A549 (cell line): ENCODE results near the gene BAG3. TPM values are rescaled to one million over a fixed set of nuclear protein-coding genes. Genes with fewer than 3 reads are reported as not detected.

Experiments used
- ATAC-seq, 2 experiments: fragments of 200-7000 bp in 1 of 2; fragments of >200 bp in 1 of 2; cut with Nextera tagmentation in 1 of 2; cut with Tn5 transposase in 1 of 2; 3 replicates each; pipeline versions ENCODE4 v1.8.0 to v1.9.1; 2018 to 2020; ENCODE audit warnings: mild to moderate bottlenecking in 1 of 2, moderate library complexity in 1 of 2
- CTCF ChIA-PET: fragments of 300-600 bp; sonication (Branson Sonifier 250); formaldehyde crosslinking; extraction: SDS; loops from one replicate; lab custom pipeline; 2021; ENCODE audit warnings: antibody characterized with exemption, inconsistent platforms; lab: Yijun Ruan, JAX
- POLR2A ChIA-PET: fragments of 350-600 bp; formaldehyde crosslinking; extraction: SDS; loops from one replicate; lab custom pipeline; 2021; ENCODE audit warnings: antibody characterized with exemption, inconsistent platforms; lab: Yijun Ruan, JAX
- DNase-seq, 2 experiments: peaks; one replicate each; pipeline versions ENCODE4 v3.0.0 to v3.0.0-alpha.2; 2011 to 2016; ENCODE audit warnings: low read depth in 1 of 2, low spot score in 1 of 2
- FAIRE-seq: peaks from 2 replicates; lab custom pipeline; 2011; peaks lifted over from hg19 to GRCh38; lab: Jason Lieb, UNC
- H3K27ac ChIP-seq, 2 experiments: fragments of >200 bp; sonication (Bioruptor Twin); formaldehyde crosslinking; 3 replicates each; pipeline ENCODE4 v1.5.1; 2016 to 2017
- H3K4me1 ChIP-seq: fragments of >200 bp; sonication (Bioruptor Twin); formaldehyde crosslinking; 3 replicates; pipeline ENCODE4 v1.6.1; 2016
- H3K4me2 ChIP-seq: fragments of >200 bp; sonication (Bioruptor Twin); formaldehyde crosslinking; 3 replicates; pipeline ENCODE4 v1.6.1; 2016
- H3K4me3 ChIP-seq: fragments of >200 bp; sonication (Bioruptor Twin); formaldehyde crosslinking; 3 replicates; pipeline ENCODE4 v1.5.1; 2016
- H3K9me3 ChIP-seq: fragments of >200 bp; sonication (Bioruptor Twin); formaldehyde crosslinking; 3 replicates; pipeline ENCODE4 v1.6.1; 2016
- CBX2 ChIP-seq: fragments of 200-600 bp; sonication (generic); IDR thresholded peaks from 2 replicates; pipeline ENCODE4 v1.6.1; 2016; ENCODE audit warnings: low read depth, mild to moderate bottlenecking, borderline replicate concordance
- CHD4 ChIP-seq: fragments of 200-600 bp; sonication (generic); IDR thresholded peaks from 2 replicates; pipeline ENCODE4 v1.6.1; 2016; ENCODE audit warnings: antibody characterized with exemption, mild to moderate bottlenecking, borderline replicate concordance
- ESRRA ChIP-seq: fragments of 150-350 bp; IDR thresholded peaks from 2 replicates; pipeline ENCODE4 v1.6.1; 2014; ENCODE audit warnings: mild to moderate bottlenecking, low read length, borderline replicate concordance
- HDAC2 ChIP-seq: fragments of 200-600 bp; sonication (generic); IDR thresholded peaks from 2 replicates; pipeline ENCODE4 v1.6.1; 2016
- HOXB13 ChIP-seq: fragments of 250-450 bp; sonication (Bioruptor Pico); IDR thresholded peaks from 2 replicates; pipeline ENCODE4 v1.5.0; 2020; ENCODE audit warnings: low read depth, mild to moderate bottlenecking, moderate library complexity
- JUN ChIP-seq, 2 experiments: fragments of >200 bp; sonication (Bioruptor Twin); formaldehyde crosslinking; IDR thresholded peaks; 2 replicates in 1 of 2; 3 replicates in 1 of 2; pipeline ENCODE4 v1.6.1; 2016 to 2017
- KDM5A ChIP-seq: fragments of 200-600 bp; sonication (generic); IDR thresholded peaks from 2 replicates; pipeline ENCODE4 v1.6.1; 2016; ENCODE audit warnings: antibody characterized with exemption, mild to moderate bottlenecking
- MAZ ChIP-seq: fragments of 150-350 bp; IDR thresholded peaks from 2 replicates; pipeline ENCODE4 v1.6.1; 2014; ENCODE audit warnings: antibody characterized with exemption, low read depth, low read length, borderline replicate concordance
- NFE2L2 ChIP-seq: fragments of 150-350 bp; conservative IDR thresholded peaks from 2 replicates; pipeline ENCODE4 v1.6.1; 2014; ENCODE audit warnings: low read length
- RFX5 ChIP-seq: fragments of 450-650 bp; IDR thresholded peaks from 2 replicates; pipeline ENCODE4 v1.7.1; 2014; ENCODE audit warnings: antibody characterized with exemption, mild to moderate bottlenecking, moderate library complexity
- ZC3H11A ChIP-seq: fragments of 450-650 bp; IDR thresholded peaks from 2 replicates; pipeline ENCODE4 v1.6.1; 2014; ENCODE audit warnings: antibody characterized with exemption, mild to moderate bottlenecking
- ZFP36 ChIP-seq: fragments of 450-650 bp; IDR thresholded peaks from 2 replicates; pipeline ENCODE4 v1.6.1; 2014; ENCODE audit warnings: borderline replicate concordance; ENCODE audit not compliant: partially characterized antibody
- ZSCAN20 ChIP-seq: fragments of 250-450 bp; sonication (Bioruptor Pico); IDR thresholded peaks from 2 replicates; pipeline ENCODE4 v1.8.0; 2022; ENCODE audit warnings: mild to moderate bottlenecking, moderate library complexity
- WGBS: methylation state at CpG from one replicate; pipeline ENCODE4 v1.1.6; 2017; ENCODE audit errors: missing lambda C conversion rate; 5-methylcytosine and 5-hydroxymethylcytosine counted together
- polyA plus RNA-seq, 4 experiments: library from polyadenylated mRNA; depleted of rRNA in 3 of 4; stranded (reverse); fragments of >200 nt; fragmentation: RNase III in 1 of 4; extraction: RNeasy Plus Mini Kit Qiagen cat#74134 plus additional on column Dnase treatment in 1 of 4; gene quantifications; 2 replicates in 3 of 4; 3 replicates in 1 of 4; pipeline ENCODE4 v1.2.3, GENCODE V29; 2011 to 2017
- TF ChIP-seq, protein P1 (sequence below): fragments of 250-450 bp; sonication (Bioruptor Pico); IDR thresholded peaks from 2 replicates; pipeline ENCODE4 v1.5.0; 2020; ENCODE audit warnings: low read depth, mild to moderate bottlenecking, moderate library complexity
- TF ChIP-seq, protein P2 (sequence below): IDR thresholded peaks from 2 replicates; pipeline ENCODE4 v1.6.1; 2012
- TF ChIP-seq, protein P3 (sequence below): fragments of >200 bp; sonication (Bioruptor Twin); formaldehyde crosslinking; IDR thresholded peaks from 3 replicates; pipeline ENCODE4 v1.6.1; 2016
- TF ChIP-seq, protein P4 (sequence below): fragments of >200 bp; sonication (Bioruptor Twin); formaldehyde crosslinking; IDR thresholded peaks from 3 replicates; pipeline ENCODE4 v1.5.1; 2016
- TF ChIP-seq, protein P5 (sequence below): fragments of 200-600 bp; sonication (generic); IDR thresholded peaks from 2 replicates; pipeline ENCODE4 v1.6.1; 2016; ENCODE audit warnings: antibody characterized with exemption, mild to moderate bottlenecking, moderate library complexity
- TF ChIP-seq, protein P6 (sequence below): IDR thresholded peaks from 2 replicates; pipeline ENCODE4 v1.6.1; 2012; ENCODE audit warnings: low read depth, borderline replicate concordance

BAG3 gene
- polyA plus RNA-seq, 2 of the 4 experiments (the other 2 are of a cell fraction) = 10.7 to 58.4 TPM

DNA sequence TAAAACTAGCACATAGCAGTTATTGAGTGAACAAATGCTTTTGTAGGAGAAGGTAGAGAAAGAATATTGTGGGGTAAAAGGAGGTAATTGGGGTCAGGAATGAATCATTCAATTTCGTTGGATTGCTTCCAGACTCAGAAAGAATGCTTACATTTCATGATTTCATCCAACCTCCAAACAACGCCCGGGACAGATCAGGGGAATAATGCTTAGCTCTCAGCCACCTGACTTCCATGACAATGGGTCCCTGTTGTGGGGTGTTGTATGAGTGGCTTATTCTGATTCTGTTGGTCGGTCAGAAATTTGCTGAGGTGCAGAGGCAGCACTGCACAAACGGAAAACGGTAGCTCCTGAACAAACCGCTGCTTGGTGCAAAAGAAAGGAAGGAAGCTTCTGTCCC is 50.7 kb downstream of the BAG3 start (continued):
- TF ChIP-seq, protein P1, sequence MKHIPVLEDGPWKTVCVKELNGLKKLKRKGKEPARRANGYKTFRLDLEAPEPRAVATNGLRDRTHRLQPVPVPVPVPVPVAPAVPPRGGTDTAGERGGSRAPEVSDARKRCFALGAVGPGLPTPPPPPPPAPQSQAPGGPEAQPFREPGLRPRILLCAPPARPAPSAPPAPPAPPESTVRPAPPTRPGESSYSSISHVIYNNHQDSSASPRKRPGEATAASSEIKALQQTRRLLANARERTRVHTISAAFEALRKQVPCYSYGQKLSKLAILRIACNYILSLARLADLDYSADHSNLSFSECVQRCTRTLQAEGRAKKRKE = no peak
- TF ChIP-seq KDM5A = no peak
- TF ChIP-seq, protein P2, sequence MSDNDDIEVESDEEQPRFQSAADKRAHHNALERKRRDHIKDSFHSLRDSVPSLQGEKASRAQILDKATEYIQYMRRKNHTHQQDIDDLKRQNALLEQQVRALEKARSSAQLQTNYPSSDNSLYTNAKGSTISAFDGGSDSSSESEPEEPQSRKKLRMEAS = no peak
- TF ChIP-seq JUN (IDR thresholded peaks at IDR 0.05) = no peak
- TF ChIP-seq, protein P3, sequence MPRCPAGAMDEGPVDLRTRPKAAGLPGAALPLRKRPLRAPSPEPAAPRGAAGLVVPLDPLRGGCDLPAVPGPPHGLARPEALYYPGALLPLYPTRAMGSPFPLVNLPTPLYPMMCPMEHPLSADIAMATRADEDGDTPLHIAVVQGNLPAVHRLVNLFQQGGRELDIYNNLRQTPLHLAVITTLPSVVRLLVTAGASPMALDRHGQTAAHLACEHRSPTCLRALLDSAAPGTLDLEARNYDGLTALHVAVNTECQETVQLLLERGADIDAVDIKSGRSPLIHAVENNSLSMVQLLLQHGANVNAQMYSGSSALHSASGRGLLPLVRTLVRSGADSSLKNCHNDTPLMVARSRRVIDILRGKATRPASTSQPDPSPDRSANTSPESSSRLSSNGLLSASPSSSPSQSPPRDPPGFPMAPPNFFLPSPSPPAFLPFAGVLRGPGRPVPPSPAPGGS = no peak
- TF ChIP-seq ZFP36 = no peak
- TF ChIP-seq CHD4 = no peak
- TF ChIP-seq RFX5 = no peak

DNA sequence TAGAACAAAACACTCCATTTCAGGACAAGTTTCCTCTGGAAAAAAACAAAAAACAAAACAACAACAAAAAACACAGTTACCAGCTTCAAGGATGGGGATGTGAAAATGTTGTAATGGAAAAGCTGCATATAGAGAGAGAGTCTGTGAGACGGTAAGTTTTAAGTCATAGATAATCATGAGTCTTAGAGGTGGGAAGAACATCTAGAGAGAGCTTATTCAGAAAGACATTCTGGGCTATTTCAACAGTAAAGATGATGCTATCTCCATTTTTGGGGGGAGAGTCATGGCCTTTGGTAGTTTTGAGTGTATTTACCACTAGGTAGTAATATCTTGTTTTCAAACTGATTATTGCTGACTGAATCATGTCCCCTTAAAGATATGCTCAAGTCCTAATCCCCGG is 51.4 kb downstream of the BAG3 start:
- no peak overlapping the region for H3K27ac ChIP-seq
- no peak overlapping the region for H3K4me2 ChIP-seq
- ChIA-PET POLR2A (interaction anchor here (0.7 kb wide), 1 partner anchor 171 kb away, joined by 3 read pairs; no protein-coding TSS in a partner anchor), CTCF (interaction anchor here (0.6 to 2.4 kb wide), 5 partner anchors 15 to 747 kb away, joined by 3 to 11 read pairs (median 4); no protein-coding TSS in a partner anchor)
- H3K9me3 ChIP-seq = no peaks in the 10 kb centered on the region
- peaks cover 6% of the 10 kb centered on the region; the same call in 2 of the 3 replicates for H3K4me1 ChIP-seq
- no peak overlapping the region for H3K4me3 ChIP-seq
- DNase-seq = no peak
- no peak for TF ChIP-seq HOXB13 (CRISPR knock-in tag)
- no peak for TF ChIP-seq NFE2L2
- TF ChIP-seq ESRRA = no peak
- TF ChIP-seq, protein P4, sequence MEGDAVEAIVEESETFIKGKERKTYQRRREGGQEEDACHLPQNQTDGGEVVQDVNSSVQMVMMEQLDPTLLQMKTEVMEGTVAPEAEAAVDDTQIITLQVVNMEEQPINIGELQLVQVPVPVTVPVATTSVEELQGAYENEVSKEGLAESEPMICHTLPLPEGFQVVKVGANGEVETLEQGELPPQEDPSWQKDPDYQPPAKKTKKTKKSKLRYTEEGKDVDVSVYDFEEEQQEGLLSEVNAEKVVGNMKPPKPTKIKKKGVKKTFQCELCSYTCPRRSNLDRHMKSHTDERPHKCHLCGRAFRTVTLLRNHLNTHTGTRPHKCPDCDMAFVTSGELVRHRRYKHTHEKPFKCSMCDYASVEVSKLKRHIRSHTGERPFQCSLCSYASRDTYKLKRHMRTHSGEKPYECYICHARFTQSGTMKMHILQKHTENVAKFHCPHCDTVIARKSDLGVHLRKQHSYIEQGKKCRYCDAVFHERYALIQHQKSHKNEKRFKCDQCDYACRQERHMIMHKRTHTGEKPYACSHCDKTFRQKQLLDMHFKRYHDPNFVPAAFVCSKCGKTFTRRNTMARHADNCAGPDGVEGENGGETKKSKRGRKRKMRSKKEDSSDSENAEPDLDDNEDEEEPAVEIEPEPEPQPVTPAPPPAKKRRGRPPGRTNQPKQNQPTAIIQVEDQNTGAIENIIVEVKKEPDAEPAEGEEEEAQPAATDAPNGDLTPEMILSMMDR = no peak
- TF ChIP-seq, protein P3 = no peak
- TF ChIP-seq, protein P5, sequence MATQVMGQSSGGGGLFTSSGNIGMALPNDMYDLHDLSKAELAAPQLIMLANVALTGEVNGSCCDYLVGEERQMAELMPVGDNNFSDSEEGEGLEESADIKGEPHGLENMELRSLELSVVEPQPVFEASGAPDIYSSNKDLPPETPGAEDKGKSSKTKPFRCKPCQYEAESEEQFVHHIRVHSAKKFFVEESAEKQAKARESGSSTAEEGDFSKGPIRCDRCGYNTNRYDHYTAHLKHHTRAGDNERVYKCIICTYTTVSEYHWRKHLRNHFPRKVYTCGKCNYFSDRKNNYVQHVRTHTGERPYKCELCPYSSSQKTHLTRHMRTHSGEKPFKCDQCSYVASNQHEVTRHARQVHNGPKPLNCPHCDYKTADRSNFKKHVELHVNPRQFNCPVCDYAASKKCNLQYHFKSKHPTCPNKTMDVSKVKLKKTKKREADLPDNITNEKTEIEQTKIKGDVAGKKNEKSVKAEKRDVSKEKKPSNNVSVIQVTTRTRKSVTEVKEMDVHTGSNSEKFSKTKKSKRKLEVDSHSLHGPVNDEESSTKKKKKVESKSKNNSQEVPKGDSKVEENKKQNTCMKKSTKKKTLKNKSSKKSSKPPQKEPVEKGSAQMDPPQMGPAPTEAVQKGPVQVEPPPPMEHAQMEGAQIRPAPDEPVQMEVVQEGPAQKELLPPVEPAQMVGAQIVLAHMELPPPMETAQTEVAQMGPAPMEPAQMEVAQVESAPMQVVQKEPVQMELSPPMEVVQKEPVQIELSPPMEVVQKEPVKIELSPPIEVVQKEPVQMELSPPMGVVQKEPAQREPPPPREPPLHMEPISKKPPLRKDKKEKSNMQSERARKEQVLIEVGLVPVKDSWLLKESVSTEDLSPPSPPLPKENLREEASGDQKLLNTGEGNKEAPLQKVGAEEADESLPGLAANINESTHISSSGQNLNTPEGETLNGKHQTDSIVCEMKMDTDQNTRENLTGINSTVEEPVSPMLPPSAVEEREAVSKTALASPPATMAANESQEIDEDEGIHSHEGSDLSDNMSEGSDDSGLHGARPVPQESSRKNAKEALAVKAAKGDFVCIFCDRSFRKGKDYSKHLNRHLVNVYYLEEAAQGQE = no peak
- no peak for TF ChIP-seq ZSCAN20 (CRISPR knock-in tag)
- TF ChIP-seq ZC3H11A = no peak
- no peak for TF ChIP-seq CBX2
- TF ChIP-seq, protein P6, sequence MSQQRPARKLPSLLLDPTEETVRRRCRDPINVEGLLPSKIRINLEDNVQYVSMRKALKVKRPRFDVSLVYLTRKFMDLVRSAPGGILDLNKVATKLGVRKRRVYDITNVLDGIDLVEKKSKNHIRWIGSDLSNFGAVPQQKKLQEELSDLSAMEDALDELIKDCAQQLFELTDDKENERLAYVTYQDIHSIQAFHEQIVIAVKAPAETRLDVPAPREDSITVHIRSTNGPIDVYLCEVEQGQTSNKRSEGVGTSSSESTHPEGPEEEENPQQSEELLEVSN = no peak
- TF ChIP-seq MAZ = no peak
- TF ChIP-seq HDAC2 = no peak
- TF ChIP-seq, all 56 proteins: peak for 0
- 96% methylated on average over 2 of the region's 2 CpGs for WGBS
- ATAC-seq = no peak
- FAIRE-seq = no peak
